H1 (cell line): Measurements from ENCODE around the gene CMBL. TPM values are rescaled to one million over a fixed set of nuclear protein-coding genes. Genes with fewer than 3 reads are reported as not detected.

Experiments used
- CTCF ChIA-PET: fragments of 300-600 bp; sonication (Branson Sonifier 250); formaldehyde crosslinking; loops from one replicate; lab custom pipeline; 2021; ENCODE audit not compliant: partially characterized antibody; lab: Charles Lee
- POLR2A ChIA-PET: fragments of 300-600 bp; sonication (Branson Sonifier 250); formaldehyde crosslinking; loops from one replicate; lab custom pipeline; 2021; ENCODE audit warnings: inconsistent platforms; ENCODE audit not compliant: partially characterized antibody; lab: Charles Lee
- DNase-seq, 2 experiments: peaks; one replicate each; pipeline versions ENCODE4 v3.0.0 to v3.0.0-alpha.2; 2010 to 2022; ENCODE audit warnings: low spot score in 2 of 2, low read depth in 1 of 2, mixed read lengths in 1 of 2
- FAIRE-seq: peaks from 2 replicates; lab custom pipeline; 2011; peaks lifted over from hg19 to GRCh38; lab: Jason Lieb, UNC
- H2AFZ ChIP-seq: 2 replicates; pipeline ENCODE4 v1.8.1; 2012; ENCODE audit warnings: low read length, inconsistent platforms
- H2AK5ac ChIP-seq: 2 replicates; pipeline ENCODE4 v1.6.1; 2013; ENCODE audit warnings: low read depth, low read length
- H2BK120ac ChIP-seq: replicated peaks from 2 replicates; pipeline ENCODE3; 2013; ENCODE audit warnings: low read depth, low read length, inconsistent platforms
- H2BK12ac ChIP-seq: 2 replicates; pipeline ENCODE4 v1.6.1; 2013; ENCODE audit warnings: low read depth, low read length
- H2BK15ac ChIP-seq: 2 replicates; pipeline ENCODE4 v1.6.1; 2013; ENCODE audit warnings: low read length
- H2BK20ac ChIP-seq: 2 replicates; pipeline ENCODE4 v1.6.1; 2013; ENCODE audit warnings: low read length
- H2BK5ac ChIP-seq: 2 replicates; pipeline ENCODE4 v1.6.1; 2013; ENCODE audit warnings: low read depth, low read length
- H3K14ac ChIP-seq: 2 replicates; pipeline ENCODE4 v1.6.1; 2013; ENCODE audit warnings: inconsistent platforms; ENCODE audit not compliant: insufficient read length
- H3K18ac ChIP-seq: 2 replicates; pipeline ENCODE4 v1.6.1; 2013; ENCODE audit warnings: low read length; ENCODE audit errors: extremely low read depth
- H3K23ac ChIP-seq: 2 replicates; pipeline ENCODE4 v1.6.1; 2013; ENCODE audit warnings: inconsistent platforms; ENCODE audit not compliant: insufficient read length
- H3K23me2 ChIP-seq: 2 replicates; pipeline ENCODE4 v1.6.1; 2013; ENCODE audit warnings: low read depth, low read length
- H3K27ac ChIP-seq: 2 replicates; pipeline ENCODE4 v1.6.1; 2011; ENCODE audit warnings: low read depth, low read length, inconsistent platforms
- H3K27me3 ChIP-seq, 4 experiments: replicated peaks in 1 of 4; 1 replicate in 1 of 4; 2 replicates in 3 of 4; pipeline versions ENCODE4 v1.6.1 to v1.8.1; 2011 to 2013; ENCODE audit warnings: low read length in 3 of 4, mild to moderate bottlenecking in 3 of 4, inconsistent platforms in 2 of 4, mixed read lengths in 2 of 4, moderate library complexity in 1 of 4; ENCODE audit not compliant: control insufficient read depth in 3 of 4, insufficient read depth in 3 of 4; ENCODE audit errors: extremely low read depth in 1 of 4
- H3K36me3 ChIP-seq, 4 experiments: 2 replicates each; pipeline versions ENCODE4 v1.6.1 to v1.8.1; 2011 to 2013; ENCODE audit warnings: mild to moderate bottlenecking in 4 of 4, low read length in 3 of 4, moderate library complexity in 2 of 4, control low read depth in 1 of 4, inconsistent platforms in 1 of 4; ENCODE audit not compliant: insufficient read depth in 4 of 4, control insufficient read depth in 2 of 4
- H3K4ac ChIP-seq: replicated peaks from 2 replicates; pipeline ENCODE3; 2013; ENCODE audit warnings: low read length, low read depth, mixed read lengths, inconsistent platforms; ENCODE audit not compliant: insufficient read length
- H3K4me1 ChIP-seq, 4 experiments: replicated peaks in 1 of 4; 1 replicate in 1 of 4; 2 replicates in 3 of 4; pipeline versions ENCODE4 v1.6.1 to v1.8.1; 2011 to 2013; ENCODE audit warnings: low read length in 3 of 4, inconsistent platforms in 2 of 4, mixed read lengths in 1 of 4; ENCODE audit not compliant: insufficient read depth in 4 of 4, control insufficient read depth in 3 of 4
- H3K4me2 ChIP-seq, 2 experiments: 2 replicates each; pipeline versions ENCODE4 v1.6.1 to v1.8.1; 2011 to 2013; ENCODE audit warnings: low read depth in 2 of 2, low read length in 2 of 2, control low read depth in 1 of 2, inconsistent platforms in 1 of 2, mild to moderate bottlenecking in 1 of 2; ENCODE audit not compliant: insufficient read depth in 1 of 2
- H3K4me3 ChIP-seq, 4 experiments: fragments of 200-600, 300-600 bp in 1 of 4; sonication (generic), shearing (Covaris generic), sonication (Bioruptor Twin) in 1 of 4; 2 replicates each; pipeline versions ENCODE4 v1.5.1 to v1.8.1; 2011 to 2016; ENCODE audit warnings: low read length in 4 of 4, low read depth in 3 of 4, control low read depth in 2 of 4, inconsistent platforms in 2 of 4, mild to moderate bottlenecking in 2 of 4, mixed read lengths in 1 of 4, moderate library complexity in 1 of 4; ENCODE audit not compliant: insufficient read depth in 2 of 4; ENCODE audit errors: extremely low read depth in 1 of 4
- H3K56ac ChIP-seq: replicated peaks from 2 replicates; pipeline ENCODE3; 2013; ENCODE audit warnings: low read depth, mild to moderate bottlenecking, mixed read lengths, low read length, inconsistent platforms; ENCODE audit not compliant: insufficient read length
- H3K79me1 ChIP-seq: 2 replicates; pipeline ENCODE4 v1.6.1; 2013; ENCODE audit warnings: low read depth, low read length, control low read depth
- H3K79me2 ChIP-seq, 2 experiments: 2 replicates each; pipeline versions ENCODE4 v1.6.1 to v1.8.1; 2012 to 2013; ENCODE audit warnings: low read length in 2 of 2, mild to moderate bottlenecking in 2 of 2, inconsistent platforms in 1 of 2; ENCODE audit not compliant: insufficient read depth in 2 of 2, control insufficient read depth in 1 of 2
- H3K9ac ChIP-seq, 4 experiments: replicated peaks in 1 of 4; 1 replicate in 1 of 4; 2 replicates in 3 of 4; pipeline versions ENCODE4 v1.6.1 to v1.8.1; 2011 to 2013; ENCODE audit warnings: low read depth in 3 of 4, low read length in 3 of 4, control low read depth in 2 of 4, mild to moderate bottlenecking in 2 of 4, moderate library complexity in 2 of 4, inconsistent platforms in 1 of 4; ENCODE audit errors: extremely low read depth in 1 of 4
- H3K9me3 ChIP-seq, 2 experiments: 2 replicates each; pipeline versions ENCODE4 v1.6.1 to v1.8.1; 2012 to 2013; ENCODE audit warnings: mild to moderate bottlenecking in 2 of 2, moderate library complexity in 2 of 2, control low read depth in 1 of 2, inconsistent platforms in 1 of 2, low read depth in 1 of 2, low read length in 1 of 2, mixed read lengths in 1 of 2; ENCODE audit not compliant: insufficient read depth in 2 of 2
- H4K20me1 ChIP-seq, 2 experiments: replicated peaks in 1 of 2; 2 replicates each; pipeline versions ENCODE3 to v1.8.1; 2011 to 2013; ENCODE audit warnings: inconsistent platforms in 2 of 2, low read length in 2 of 2, mild to moderate bottlenecking in 1 of 2; ENCODE audit not compliant: insufficient read depth in 2 of 2, control insufficient read depth in 1 of 2
- H4K5ac ChIP-seq: 2 replicates; pipeline ENCODE4 v1.6.1; 2013; ENCODE audit warnings: low read length, low read depth, mixed read lengths, inconsistent platforms; ENCODE audit not compliant: insufficient read length
- H4K8ac ChIP-seq: 2 replicates; pipeline ENCODE4 v1.8.0; 2013; ENCODE audit warnings: mild to moderate bottlenecking, moderate library complexity, low read length, inconsistent platforms; ENCODE audit not compliant: insufficient read depth; ENCODE audit errors: extremely low read depth
- H4K91ac ChIP-seq: replicated peaks from 2 replicates; pipeline ENCODE3; 2013; ENCODE audit warnings: low read length, mixed read lengths, inconsistent platforms; ENCODE audit not compliant: insufficient read length
- CREB1 ChIP-seq: IDR thresholded peaks from 2 replicates; pipeline ENCODE4 v1.6.1; 2012; ENCODE audit warnings: inconsistent platforms
- RNF2 ChIP-seq: fragments of 200-900, 300-1000 bp; sonication (generic); IDR thresholded peaks from 2 replicates; pipeline ENCODE4 v1.7.1; 2016; ENCODE audit warnings: borderline replicate concordance, low read depth, mild to moderate bottlenecking, antibody characterized with exemption, low read length; ENCODE audit not compliant: poor library complexity, severe bottlenecking; ENCODE audit errors: missing control alignments
- TBP ChIP-seq: IDR thresholded peaks from 2 replicates; pipeline ENCODE4 v1.6.1; 2011; ENCODE audit warnings: low read depth, low read length, improper control_type of control experiment
- ZNF274 ChIP-seq: IDR thresholded peaks from 2 replicates; pipeline ENCODE4 v1.7.0; 2012; ENCODE audit warnings: low read length, borderline replicate concordance; ENCODE audit errors: extremely low read depth
- WGBS, 2 experiments: shearing (Covaris generic) in 1 of 2; methylation state at CpG; one replicate each; pipeline versions ENCODE4 v1.1.6 to v1.1.7; 2013 to 2015; ENCODE audit warnings: low lambda C conversion rate in 2 of 2, mixed read lengths in 2 of 2, inconsistent platforms in 1 of 2, low coverage in 1 of 2, missing lambda C conversion rate in 1 of 2; ENCODE audit not compliant: insufficient replicate concordance in 2 of 2, insufficient coverage in 1 of 2, insufficient read length in 1 of 2; ENCODE audit errors: extremely low coverage in 1 of 2, missing lambda C conversion rate in 1 of 2; 5-methylcytosine and 5-hydroxymethylcytosine counted together
- polyA plus RNA-seq, 7 experiments: library from polyadenylated mRNA; depleted of rRNA in 3 of 7; stranded (reverse) in 5 of 7; unstranded in 2 of 7; fragments of >200 nt in 5 of 7; fragments of 200-250 nt in 2 of 7; gene quantifications; 1 replicate in 5 of 7; 2 replicates in 1 of 7; 4 replicates in 1 of 7; pipeline versions ENCODE4 v1.2.1 to v1.2.3, GENCODE V29; 2011 to 2013; ENCODE audit warnings: missing spikeins in 2 of 7, mixed read lengths in 2 of 7
- total RNA-seq: library from RNA; stranded (reverse); fragmentation: NEBNext Ultra II Directional; extraction: Animal tissue kit (Norgen Biotek cat#: 25700); gene quantifications from 2 replicates; pipeline ENCODE4 v1.2.1, GENCODE V29; 2021

Gene CMBL
- total and polyA plus RNA-seq, 2 of the 8 experiments (the other 6 are each of a cell fraction or from before 2014, with no cell fraction given), result 27.9 to 32.1 TPM

DNA sequence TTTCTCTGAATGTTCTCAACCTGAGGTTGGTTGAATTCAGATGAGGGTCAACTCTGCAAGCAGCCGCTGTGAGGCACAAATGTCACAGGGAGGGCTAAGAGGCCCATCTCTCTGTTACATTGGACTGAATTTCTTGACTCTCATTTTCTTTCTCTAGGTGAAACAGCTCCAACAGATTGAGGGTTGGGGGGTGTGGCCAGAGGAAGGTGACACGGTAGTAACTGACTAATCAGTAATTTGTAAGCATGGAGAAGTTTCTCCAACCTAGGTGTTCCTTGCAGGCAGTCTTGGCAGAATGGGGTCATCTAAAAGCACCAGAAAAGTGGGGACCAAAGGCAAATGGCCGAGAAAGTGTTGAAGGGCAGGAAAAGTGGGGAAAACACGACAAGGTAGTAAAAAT, 40.9 kb downstream of the CMBL start:
- no peak overlapping the region for H2BK5ac ChIP-seq
- H2BK12ac ChIP-seq, result no peak overlapping the region
- H3K79me2 ChIP-seq, result no peaks in the 10 kb centered on the region
- H3K14ac ChIP-seq, result no peak overlapping the region
- H3K56ac ChIP-seq, result no peak overlapping the region
- H4K91ac ChIP-seq, result no peak overlapping the region
- H3K36me3 ChIP-seq, result peaks cover 14 to 40% (median 35%) of the 10 kb centered on the region in 4 experiments
- ChIA-PET CTCF (interaction anchor here (0.6 kb wide), 1 partner anchor 156 kb away, joined by 3 read pairs; no protein-coding TSS in a partner anchor), POLR2A (interaction anchor here (0.7 to 9.4 kb wide), 5 partner anchors 8 to 86 kb away, joined by 3 to 128 read pairs (median 5); partner anchors contain the start of genes ATPSCKMT, CCT5 and MARCHF6)
- H3K18ac ChIP-seq, result no peak overlapping the region
- no peak overlapping the region for H2AK5ac ChIP-seq
- no peak overlapping the region for H3K9ac ChIP-seq
- H3K27me3 ChIP-seq, result no peaks in the 10 kb centered on the region
- no peaks in the 10 kb centered on the region for H3K23me2 ChIP-seq
- no peak overlapping the region for H4K8ac ChIP-seq
- H3K4ac ChIP-seq, result no peak overlapping the region
- no peak overlapping the region for H2BK120ac ChIP-seq
- H2BK15ac ChIP-seq, result no peak overlapping the region
- WGBS, 2 experiments, result 86% methylated on average over 4 of the region's 4 CpGs; no CpG with 5 or more reads in 1 of the 2 experiments
- FAIRE-seq, result no peak
- no peak for TF ChIP-seq CREB1
- TF ChIP-seq TBP, result no peak
- no peak for TF ChIP-seq RNF2
- TF ChIP-seq ZNF274, result no peak
- TF ChIP-seq, all 59 proteins: peak for 0
- H3K4me1 ChIP-seq, result peaks cover 0 to 4% (median 2%) of the 10 kb centered on the region in 4 experiments; a peak in 3 of 7 replicates
- H3K79me1 ChIP-seq, result 0 out of 2 replicates have a peak, but pooled peaks cover 2% of the 10 kb centered on the region
- no peak overlapping the region for H3K4me3 ChIP-seq
- H2BK20ac ChIP-seq, result no peak overlapping the region
- no peak overlapping the region for H4K5ac ChIP-seq
- H4K20me1 ChIP-seq, result peaks cover 3 to 6% of the 10 kb centered on the region in 2 experiments
- H3K23ac ChIP-seq, result no peak overlapping the region
- no peaks in the 10 kb centered on the region for H3K9me3 ChIP-seq
- H3K27ac ChIP-seq, result no peak overlapping the region
- H3K4me2 ChIP-seq, result no peak overlapping the region
- H2AFZ ChIP-seq, result no peak overlapping the region
- DNase-seq, result no peak
